Neuron (in vitro differentiated cells): ENCODE measurements around the gene PPP1R13B.

ENCODE experiments used
- H2AFZ ChIP-seq: one replicate; pipeline ENCODE4 v1.6.1; 2013; ENCODE audit warnings: low read depth, mild to moderate bottlenecking, inconsistent platforms, low read length, moderate library complexity
- H3K27me3 ChIP-seq: one replicate; pipeline ENCODE4 v1.6.1; 2013; ENCODE audit warnings: low read length; ENCODE audit not compliant: insufficient read depth
- H3K36me3 ChIP-seq: one replicate; pipeline ENCODE4 v1.6.1; 2013; ENCODE audit warnings: low read length; ENCODE audit not compliant: insufficient read depth
- H3K4me1 ChIP-seq: one replicate; pipeline ENCODE4 v1.6.1; 2013; ENCODE audit warnings: low read length; ENCODE audit not compliant: insufficient read depth
- H3K4me3 ChIP-seq: 2 replicates; pipeline ENCODE4 v1.5.1; 2013; ENCODE audit warnings: mild to moderate bottlenecking, low read length, moderate library complexity
- H3K9me3 ChIP-seq: one replicate; pipeline ENCODE4 v1.6.1; 2013; ENCODE audit warnings: low read length

Gene PPP1R13B

GRCh38 chr14:103688441-103688840 lies 158.9 kb downstream of the PPP1R13B start:
- Histone ChIP-seq H3K9me3 (no peaks in the 10 kb centered on the region), H3K36me3 (peaks cover 68% of the 10 kb centered on the region), H2AFZ (no peak overlapping the region), H3K4me3 (no peak overlapping the region), H3K4me1 (no peaks in the 10 kb centered on the region), H3K27me3 (no peaks in the 10 kb centered on the region)

- Histone ChIP-seq H2AFZ (no peak overlapping the region), H3K36me3 (peaks cover 69% of the 10 kb centered on the region), H3K27me3 (no peaks in the 10 kb centered on the region), H3K4me1 (no peaks in the 10 kb centered on the region), H3K4me3 (no peak overlapping the region), H3K9me3 (no peaks in the 10 kb centered on the region)
Measured at GRCh38 chr14:103687712-103688111, 159.7 kb downstream of the PPP1R13B start.

GRCh38 chr14:103686831-103687485 lies 160.4 kb downstream of the PPP1R13B start:
- Histone ChIP-seq H3K27me3 (no peaks in the 10 kb centered on the region), H3K4me1 (no peaks in the 10 kb centered on the region), H3K36me3 (peaks cover 64% of the 10 kb centered on the region)

GRCh38 chr14:103685276-103686211 lies 161.8 kb downstream of the PPP1R13B start:
- H3K4me1 ChIP-seq, result no peaks in the 10 kb centered on the region
- H3K27me3 ChIP-seq, result no peaks in the 10 kb centered on the region
- no peak overlapping the region for H2AFZ ChIP-seq
- H3K36me3 ChIP-seq, result peaks cover 72% of the 10 kb centered on the region
- no peak overlapping the region for H3K4me3 ChIP-seq
- no peaks in the 10 kb centered on the region for H3K9me3 ChIP-seq

More at GRCh38 chr14:103686831-103687485, 160.4 kb downstream of the PPP1R13B start:
- Histone ChIP-seq H2AFZ (no peak overlapping the region), H3K4me3 (no peak overlapping the region), H3K9me3 (no peaks in the 10 kb centered on the region)

GRCh38 chr14:103684871-103685270 lies 162.5 kb downstream of the PPP1R13B start:
- Histone ChIP-seq H3K36me3 (peaks cover 79% of the 10 kb centered on the region), H3K27me3 (no peaks in the 10 kb centered on the region), H3K9me3 (no peaks in the 10 kb centered on the region), H2AFZ (no peak overlapping the region), H3K4me3 (no peak overlapping the region), H3K4me1 (no peaks in the 10 kb centered on the region)

- Histone ChIP-seq H3K27me3 (no peaks in the 10 kb centered on the region), H3K36me3 (peaks cover 80% of the 10 kb centered on the region), H3K9me3 (no peaks in the 10 kb centered on the region), H3K4me1 (no peaks in the 10 kb centered on the region), H2AFZ (no peak overlapping the region), H3K4me3 (no peak overlapping the region)
Measured at GRCh38 chr14:103684471-103684870, 162.9 kb downstream of the PPP1R13B start.
